Nephron progenitor cell (in vitro differentiated cells): ENCODE data around the gene SPRR4.

Source experiments
- DNase-seq: peaks from one replicate; pipeline ENCODE4 v3.0.0; 2021
- H3K27ac Mint-ChIP-seq: 2 replicates; pipeline ENCODE4 v1.8.0; 2021; ENCODE audit warnings: mild to moderate bottlenecking, moderate library complexity, mixed read lengths
- H3K27me3 Mint-ChIP-seq: 2 replicates; pipeline ENCODE4 v1.8.0; 2021; ENCODE audit warnings: mild to moderate bottlenecking, low read depth, mixed read lengths; ENCODE audit not compliant: poor library complexity
- H3K36me3 Mint-ChIP-seq: 2 replicates; pipeline ENCODE4 v1.8.0; 2021; ENCODE audit warnings: low read depth, mixed read lengths
- H3K4me1 Mint-ChIP-seq: 2 replicates; pipeline ENCODE4 v1.8.0; 2021; ENCODE audit warnings: mixed read lengths
- H3K4me3 Mint-ChIP-seq: 2 replicates; pipeline ENCODE4 v1.8.0; 2021; ENCODE audit warnings: mild to moderate bottlenecking, moderate library complexity, mixed read lengths
- H3K9me3 Mint-ChIP-seq: 2 replicates; pipeline ENCODE4 v1.8.0; 2021; ENCODE audit warnings: mild to moderate bottlenecking, moderate library complexity, mixed read lengths
- TF ChIP-seq, protein P1 (sequence below): fragments of 200-600 bp; sonication (generic); IDR thresholded peaks from 2 replicates; pipeline ENCODE4 v1.5.0; 2021; ENCODE audit warnings: antibody characterized with exemption

SPRR4 gene

DNA sequence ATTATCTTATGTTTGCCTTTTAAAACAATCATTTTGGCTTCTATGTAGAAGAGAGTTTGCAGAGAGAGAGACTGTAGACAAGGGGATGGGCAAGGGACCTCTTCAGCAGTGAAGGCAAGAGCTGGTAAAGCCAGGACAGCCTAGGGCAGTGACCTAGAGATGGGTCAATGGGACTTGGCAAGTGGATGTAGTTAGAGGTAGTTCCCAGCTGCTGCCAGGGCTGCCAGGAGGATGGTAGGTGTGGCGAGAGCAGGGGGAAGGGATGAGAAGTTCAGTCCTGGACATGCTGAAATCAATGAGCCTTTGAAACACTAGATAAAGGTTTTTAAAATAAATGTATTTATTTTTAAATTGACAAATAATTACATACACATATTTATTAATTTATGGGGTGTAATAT is 29.8 kb upstream of the SPRR4 start:
- no peak overlapping the region for H3K27ac Mint-ChIP-seq
- peaks cover 29% of the 10 kb centered on the region for H3K9me3 Mint-ChIP-seq
- DNase-seq, result no peak
- no peaks in the 10 kb centered on the region for H3K4me1 Mint-ChIP-seq
- H3K27me3 Mint-ChIP-seq, result peaks cover 5% of the 10 kb centered on the region
- no peaks in the 10 kb centered on the region for H3K36me3 Mint-ChIP-seq
- TF ChIP-seq, protein P1, sequence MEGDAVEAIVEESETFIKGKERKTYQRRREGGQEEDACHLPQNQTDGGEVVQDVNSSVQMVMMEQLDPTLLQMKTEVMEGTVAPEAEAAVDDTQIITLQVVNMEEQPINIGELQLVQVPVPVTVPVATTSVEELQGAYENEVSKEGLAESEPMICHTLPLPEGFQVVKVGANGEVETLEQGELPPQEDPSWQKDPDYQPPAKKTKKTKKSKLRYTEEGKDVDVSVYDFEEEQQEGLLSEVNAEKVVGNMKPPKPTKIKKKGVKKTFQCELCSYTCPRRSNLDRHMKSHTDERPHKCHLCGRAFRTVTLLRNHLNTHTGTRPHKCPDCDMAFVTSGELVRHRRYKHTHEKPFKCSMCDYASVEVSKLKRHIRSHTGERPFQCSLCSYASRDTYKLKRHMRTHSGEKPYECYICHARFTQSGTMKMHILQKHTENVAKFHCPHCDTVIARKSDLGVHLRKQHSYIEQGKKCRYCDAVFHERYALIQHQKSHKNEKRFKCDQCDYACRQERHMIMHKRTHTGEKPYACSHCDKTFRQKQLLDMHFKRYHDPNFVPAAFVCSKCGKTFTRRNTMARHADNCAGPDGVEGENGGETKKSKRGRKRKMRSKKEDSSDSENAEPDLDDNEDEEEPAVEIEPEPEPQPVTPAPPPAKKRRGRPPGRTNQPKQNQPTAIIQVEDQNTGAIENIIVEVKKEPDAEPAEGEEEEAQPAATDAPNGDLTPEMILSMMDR, result no peak
- no peak overlapping the region for H3K4me3 Mint-ChIP-seq

- Mint-ChIP-seq H3K4me3 (no peak overlapping the region), H3K36me3 (no peaks in the 10 kb centered on the region), H3K4me1 (no peaks in the 10 kb centered on the region), H3K9me3 (peaks cover 26% of the 10 kb centered on the region), H3K27ac (no peak overlapping the region), H3K27me3 (peaks cover 5% of the 10 kb centered on the region)
- TF ChIP-seq, protein P1, result no peak
- no peak for DNase-seq
These were observed 29.3 kb upstream of the SPRR4 start for GRCh38 chr1:152941037-152941711.

DNA sequence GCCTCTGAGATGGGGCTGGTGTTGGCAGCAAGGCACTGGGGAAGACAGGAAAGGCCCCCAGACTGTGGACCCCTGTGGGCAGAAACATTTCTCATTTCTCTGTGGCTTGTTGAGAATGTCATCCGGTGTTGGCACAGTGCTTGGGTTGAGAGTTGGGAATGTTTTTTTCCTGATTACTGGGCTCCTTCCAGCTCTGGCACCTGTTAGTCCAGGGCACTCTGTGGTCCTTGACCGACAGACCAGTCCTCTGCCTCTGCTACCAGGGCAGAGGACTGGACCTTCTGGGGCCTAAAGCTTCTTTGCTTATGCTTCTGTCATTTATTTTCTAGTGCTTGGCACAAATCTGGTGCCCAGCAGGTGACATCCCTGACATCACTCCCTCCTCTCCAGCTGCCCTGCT is 28.3 kb upstream of the SPRR4 start:
- Mint-ChIP-seq H3K4me1 (no peaks in the 10 kb centered on the region), H3K27ac (no peak overlapping the region), H3K9me3 (peaks cover 28% of the 10 kb centered on the region), H3K36me3 (no peaks in the 10 kb centered on the region), H3K27me3 (peaks cover 5% of the 10 kb centered on the region), H3K4me3 (no peak overlapping the region)
- no peak for DNase-seq
- TF ChIP-seq, protein P1, result no peak

DNA sequence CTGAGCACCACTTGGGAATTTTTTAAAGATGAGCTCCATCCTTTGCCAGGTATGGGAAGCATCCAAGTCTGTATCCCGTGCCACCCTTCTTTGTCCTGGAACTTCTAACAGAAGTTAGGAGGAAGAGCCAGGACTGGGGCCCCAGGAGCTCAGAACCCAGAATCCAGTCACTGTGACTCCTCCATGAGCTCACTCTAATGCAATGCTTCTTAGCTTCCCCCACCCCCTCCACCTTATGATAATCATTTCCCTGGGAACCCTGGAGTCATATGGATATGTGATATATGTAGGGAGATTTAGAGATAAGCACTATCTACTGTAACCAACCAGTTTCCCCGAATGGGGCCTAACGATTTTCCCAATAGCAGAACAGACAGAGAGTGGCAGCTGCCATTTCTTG is 24.2 kb upstream of the SPRR4 start:
- Mint-ChIP-seq H3K4me1 (no peaks in the 10 kb centered on the region), H3K36me3 (no peaks in the 10 kb centered on the region), H3K4me3 (no peak overlapping the region), H3K27me3 (peaks cover 2% of the 10 kb centered on the region), H3K9me3 (peaks cover 31% of the 10 kb centered on the region), H3K27ac (no peak overlapping the region)
- TF ChIP-seq, protein P1, result no peak
- DNase-seq, result no peak

- Mint-ChIP-seq H3K9me3 (peaks cover 34% of the 10 kb centered on the region), H3K27me3 (peaks cover 7% of the 10 kb centered on the region), H3K4me1 (no peaks in the 10 kb centered on the region), H3K4me3 (no peak within 1 kb of the TSS), H3K36me3 (no peaks in the 10 kb centered on the region), H3K27ac (no peak within 1 kb of the TSS)
- TF ChIP-seq, protein P1, result no peak
- DNase-seq, result no peak
These were observed 23.7 kb upstream of the SPRR4 start, which contains the start of gene SPRR5 for GRCh38 chr1:152946651-152947256. Gene SPRR5 (plus strand): TSS chr1:152947206. CDS start chr1:152948555, 1,349 bp downstream.

DNA sequence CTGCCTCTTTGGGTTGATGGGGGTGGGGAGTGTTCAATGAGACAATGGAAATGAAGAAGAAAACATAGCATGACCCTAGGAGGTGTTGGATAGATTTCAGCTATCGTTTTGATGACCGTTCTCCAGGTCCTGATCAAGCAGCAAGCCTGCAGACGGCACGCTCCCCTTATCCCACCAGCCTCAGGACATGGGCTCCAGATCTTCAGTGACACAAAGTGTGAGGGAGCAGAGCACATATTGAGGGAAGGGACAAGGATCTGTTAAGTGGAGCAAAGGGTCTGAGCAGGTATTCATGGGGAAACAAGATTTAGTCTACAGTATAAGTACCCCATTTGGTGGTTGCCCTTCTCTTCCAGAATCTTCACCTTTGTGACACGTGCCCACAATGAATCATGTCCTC is 18.7 kb upstream of the SPRR4 start:
- TF ChIP-seq, protein P1, result no peak
- H3K4me1 Mint-ChIP-seq, result no peaks in the 10 kb centered on the region
- no peak for DNase-seq
- H3K4me3 Mint-ChIP-seq, result no peak overlapping the region
- peaks cover 16% of the 10 kb centered on the region for H3K27me3 Mint-ChIP-seq
- H3K36me3 Mint-ChIP-seq, result no peaks in the 10 kb centered on the region
- H3K27ac Mint-ChIP-seq, result no peak overlapping the region
- peaks cover 43% of the 10 kb centered on the region for H3K9me3 Mint-ChIP-seq
